AG08396 (cell line): Measurements from ENCODE around the gene TMEM214.

Experiments
- DNase-seq: peaks from one replicate; pipeline ENCODE4 v3.0.0; 2012; ENCODE audit warnings: low spot score, mixed read lengths

The TMEM214 gene

GRCh38 chr2:27085062-27085672 is 52.4 kb downstream of the TMEM214 start:
- DNase-seq: no peak

GRCh38 chr2:27085673-27086089 is 52.9 kb downstream of the TMEM214 start:
- DNase-seq: peak; percentile 81

GRCh38 chr2:27086090-27086723 is 53.4 kb downstream of the TMEM214 start:
- peak; percentile 98 for DNase-seq

GRCh38 chr2:27086724-27087593 is 54.2 kb downstream of the TMEM214 start, which contains the start of gene KHK:
Gene KHK, plus strand, starts transcription at chr2:27086772. Its CDS starts 488 bp downstream, at chr2:27087260.
- DNase-seq: no peak

GRCh38 chr2:27087823-27088410 is 55.2 kb downstream of the TMEM214 start:
- DNase-seq: no peak

- no peak for DNase-seq
Measured at GRCh38 chr2:27088634-27089033, 55.9 kb downstream of the TMEM214 start.

GRCh38 chr2:27089111-27089954 is 56.6 kb downstream of the TMEM214 start:
- no peak for DNase-seq
